SU-DHL-6 (cell line): ENCODE results near the gene CD79A.

ENCODE experiments used
- CTCF ChIP-seq: fragments of 200-600 bp; sonication (generic); IDR thresholded peaks from one replicate; pipeline ENCODE4 v1.5.1; 2017; ENCODE audit warnings: antibody characterized with exemption, mild to moderate bottlenecking, low read length, moderate library complexity; ENCODE audit not compliant: insufficient read depth, poor library complexity, severe bottlenecking
- EZH2phosphoT487 ChIP-seq: fragments of 200-600 bp; sonication (generic), shearing (Covaris generic); conservative IDR thresholded peaks from 2 replicates; pipeline ENCODE4 v1.6.1; 2018; ENCODE audit warnings: mild to moderate bottlenecking, antibody characterized with exemption, low read length, moderate library complexity, mixed read lengths

DNA sequence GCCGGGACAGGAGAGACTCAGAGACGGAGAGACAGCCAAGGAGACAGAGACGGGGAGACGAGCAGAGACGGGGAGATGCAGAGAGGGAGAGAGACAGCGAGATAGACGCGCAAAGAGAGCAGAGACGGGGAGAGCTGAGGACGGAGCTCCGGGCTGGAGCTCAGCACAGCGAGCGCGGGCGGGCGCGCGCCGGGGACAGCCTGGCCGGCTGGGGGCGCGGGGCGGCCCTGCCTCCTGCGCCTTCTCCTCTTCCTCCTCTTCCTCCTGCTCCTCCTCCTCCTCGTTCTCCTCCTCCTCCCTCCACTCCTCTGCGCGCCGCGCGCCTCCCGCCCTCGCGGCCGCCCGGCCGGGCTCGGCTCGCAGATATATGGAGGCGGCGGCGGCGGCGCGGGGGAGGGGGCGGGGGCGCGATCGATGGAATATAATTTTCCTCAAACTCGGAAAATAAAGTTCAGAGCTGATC, 51.2 kb downstream of the CD79A start, which contains the start of gene ERFL:
- TF ChIP-seq CTCF (no peak), EZH2phosphoT487 (no peak)
